CD4-positive, alpha-beta T cell treated with Interleukin-17A for 4 hours (primary cell): ENCODE data around the gene SAA1.
"Not testable (repeated sequence)": the region's sequence is repeated elsewhere in the genome, so short reads cannot be mapped to it uniquely, and the experiment has no call there.

Experiments
- DNase-seq: peaks from one replicate; pipeline ENCODE4 v3.0.0-alpha.2; 2020; ENCODE audit warnings: mixed read lengths

The SAA1 gene

DNA sequence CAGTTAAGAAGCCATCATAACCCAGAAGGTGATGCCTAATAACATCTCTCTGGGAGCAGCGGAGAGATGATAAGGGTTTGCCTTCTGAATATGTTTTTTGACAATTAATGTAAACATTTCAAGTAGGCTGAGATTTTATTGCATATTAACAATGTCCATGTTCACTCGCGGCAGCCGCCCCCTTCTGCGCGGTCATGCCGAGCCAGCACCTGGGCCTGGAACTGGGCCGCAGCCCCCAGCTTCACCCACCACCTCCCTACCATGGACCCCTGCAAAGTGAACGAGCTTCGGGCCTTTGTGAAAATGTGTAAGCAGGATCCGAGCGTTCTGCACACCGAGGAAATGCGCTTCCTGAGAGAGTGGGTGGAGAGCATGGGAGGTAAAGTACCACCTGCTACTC, 4.3 kb upstream of the SAA1 start:
- no peak for DNase-seq

DNA sequence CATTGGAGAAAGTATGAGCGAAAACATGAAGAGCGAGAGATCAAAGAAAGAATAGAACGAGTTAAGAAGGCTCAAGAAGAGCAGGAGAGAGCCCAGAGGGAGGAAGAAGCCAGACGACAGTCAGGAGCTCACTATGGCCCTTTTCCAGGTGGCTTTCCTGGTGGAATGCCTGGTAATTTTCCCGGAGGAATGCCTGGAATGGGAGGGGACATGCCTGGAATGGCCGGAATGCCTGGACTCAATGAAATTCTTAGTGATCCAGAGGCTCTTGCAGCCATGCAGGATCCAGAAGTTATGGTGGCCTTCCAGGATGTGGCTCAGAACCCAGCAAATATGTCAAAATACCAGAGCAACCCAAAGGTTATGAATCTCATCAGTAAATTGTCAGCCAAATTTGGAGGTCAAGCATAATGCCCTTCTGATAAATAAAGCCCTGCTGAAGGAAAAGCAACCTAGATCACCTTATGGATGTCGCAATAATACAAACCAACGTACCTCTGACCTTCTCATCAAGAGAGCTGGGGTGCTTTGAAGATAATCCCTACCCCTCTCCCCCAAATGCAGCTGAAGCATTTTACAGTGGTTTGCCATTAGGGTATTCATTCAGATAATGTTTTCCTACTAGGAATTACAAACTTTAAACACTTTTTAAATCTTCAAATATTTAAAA, 3.2 kb upstream of the SAA1 start:
- DNase-seq: not testable (repeated sequence)

DNA sequence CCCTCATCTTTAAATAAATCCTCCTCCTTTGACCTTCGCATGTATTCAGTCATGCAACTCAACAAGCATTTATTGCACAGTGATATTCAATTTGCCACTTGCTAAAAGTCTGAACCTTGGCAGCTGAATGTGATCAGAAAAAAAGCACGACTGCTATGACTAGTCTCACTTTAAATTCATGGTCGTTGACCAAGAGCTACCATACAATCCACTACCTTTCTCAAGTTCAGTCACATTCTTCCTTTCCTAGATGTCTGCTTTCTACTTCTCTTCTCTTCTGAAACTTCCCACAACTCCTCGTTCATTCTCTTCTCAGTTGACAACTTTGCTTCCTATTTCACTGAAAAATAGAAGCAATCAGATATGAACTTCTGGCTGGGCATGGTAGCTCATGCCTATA, 2.0 kb upstream of the SAA1 start:
- DNase-seq: no peak

DNA sequence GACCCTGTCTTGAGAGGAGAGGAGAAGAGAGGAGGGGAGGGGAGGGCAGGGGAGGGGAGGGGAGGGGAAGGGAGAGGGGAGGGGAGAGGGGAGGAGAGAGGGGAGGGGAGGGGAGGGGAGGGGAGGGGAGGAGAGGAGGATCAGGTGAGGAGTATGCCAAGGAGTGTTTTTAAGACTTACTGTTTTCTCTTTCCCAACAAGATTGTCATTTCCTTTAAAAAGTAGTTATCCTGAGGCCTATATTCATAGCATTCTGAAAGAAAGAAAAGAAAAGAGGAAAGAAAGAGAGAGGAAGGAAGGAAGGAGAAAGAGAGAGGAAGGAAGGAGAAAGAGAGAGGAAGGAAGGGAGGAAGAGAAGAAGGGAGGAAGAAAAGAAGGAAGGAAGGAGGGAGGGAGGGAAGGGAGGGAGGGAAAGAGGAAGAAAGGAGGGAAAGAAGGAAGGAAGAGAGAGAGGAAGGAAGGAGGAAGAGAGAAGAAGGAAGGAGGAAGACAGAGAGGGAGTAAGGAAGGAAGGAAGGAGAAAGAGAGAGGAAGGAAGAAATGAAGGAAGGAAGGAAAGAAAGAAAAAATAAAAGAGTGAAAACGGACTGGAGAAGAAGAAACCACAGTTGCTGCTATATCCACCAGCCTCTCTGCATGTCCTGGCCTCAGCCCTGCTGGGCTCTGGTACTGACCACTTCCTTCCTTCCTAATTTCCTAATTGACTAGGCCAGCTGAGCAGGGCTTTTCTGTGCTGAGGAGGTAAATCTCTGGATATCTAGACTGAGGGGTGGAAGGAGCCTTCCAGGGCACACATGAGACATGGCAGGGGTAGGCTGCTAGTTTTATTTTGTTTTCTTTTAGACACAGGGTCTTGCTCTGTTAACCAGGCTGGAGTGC, 1.1 kb upstream of the SAA1 start:
- no peak for DNase-seq

GRCh38 chr11:18267335-18268133, 1.5 kb downstream of the SAA1 start:
- not testable (repeated sequence) for DNase-seq

DNA sequence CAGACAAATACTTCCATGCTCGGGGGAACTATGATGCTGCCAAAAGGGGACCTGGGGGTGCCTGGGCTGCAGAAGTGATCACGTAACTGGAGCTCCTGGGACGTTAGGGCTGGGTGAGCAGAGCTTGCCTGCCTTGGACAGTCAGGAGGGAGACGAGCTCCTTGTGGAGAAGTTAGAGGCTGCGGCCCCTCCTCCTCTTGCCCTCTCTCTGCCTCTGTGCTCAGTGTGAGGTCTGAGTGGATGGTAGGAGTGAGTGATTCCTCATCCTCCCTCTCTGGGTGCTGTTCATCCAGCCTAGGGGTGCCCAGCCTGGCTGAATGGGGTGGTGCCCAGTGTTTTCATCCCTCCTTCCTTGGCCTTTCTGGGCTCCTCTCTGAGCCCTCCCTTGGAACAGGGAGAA, 3.2 kb downstream of the SAA1 start:
- not testable (repeated sequence) for DNase-seq

GRCh38 chr11:18270102-18270501, 4.0 kb downstream of the SAA1 start:
- no peak for DNase-seq

- no peak for DNase-seq
Observed at GRCh38 chr11:18271206-18271605, 5.1 kb downstream of the SAA1 start.

GRCh38 chr11:18277565-18278271, 11.7 kb downstream of the SAA1 start:
- DNase-seq: no peak

DNA sequence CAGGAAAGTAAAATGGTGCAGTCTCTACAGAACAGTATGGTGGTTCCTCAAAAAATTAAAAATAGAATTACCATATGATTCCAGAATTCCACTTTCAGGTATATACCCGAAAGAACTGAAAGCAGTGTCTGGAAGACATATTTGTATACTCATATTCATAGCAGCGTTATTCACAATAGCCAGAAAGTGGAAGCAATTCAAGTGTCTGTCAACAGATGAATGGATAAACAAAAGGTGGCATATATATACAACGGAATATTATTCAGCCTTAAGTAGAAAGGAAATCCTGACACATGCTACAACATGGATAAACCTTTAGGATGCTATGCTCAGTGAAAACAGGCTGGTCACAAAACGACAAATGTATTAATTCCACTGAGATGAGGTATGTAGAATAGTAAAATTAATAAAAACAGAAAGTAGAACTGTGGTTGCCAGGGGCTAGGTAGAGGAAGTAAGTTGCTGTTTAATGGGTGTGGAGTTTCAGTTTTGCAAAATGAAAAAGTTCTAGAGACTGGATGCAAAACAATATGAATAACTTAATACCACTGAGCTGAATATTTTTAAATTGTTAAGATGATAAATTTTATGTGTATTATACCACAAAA, 14.5 kb downstream of the SAA1 start:
- DNase-seq: no peak

- DNase-seq: no peak
Observed at GRCh38 chr11:18282626-18283025, 16.6 kb downstream of the SAA1 start.

DNA sequence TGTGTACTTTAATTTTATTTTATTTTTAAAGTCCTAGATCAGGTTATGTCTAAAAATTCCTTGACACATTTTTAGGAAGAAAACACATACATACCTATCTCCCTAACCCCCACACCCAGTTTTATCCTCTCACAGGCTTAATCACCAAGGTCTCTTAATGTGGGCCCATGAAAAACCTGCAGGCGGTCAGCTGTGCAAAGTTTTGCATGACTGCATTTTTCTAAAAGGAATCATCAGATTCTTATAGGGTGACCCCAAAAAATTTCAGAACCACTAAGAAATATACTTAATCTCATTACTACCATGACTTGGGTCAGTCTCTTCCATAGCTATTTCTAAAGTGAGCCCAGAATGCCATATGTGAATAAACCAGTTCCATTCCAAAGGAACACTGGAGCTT, 19.8 kb downstream of the SAA1 start:
- no peak for DNase-seq

DNA sequence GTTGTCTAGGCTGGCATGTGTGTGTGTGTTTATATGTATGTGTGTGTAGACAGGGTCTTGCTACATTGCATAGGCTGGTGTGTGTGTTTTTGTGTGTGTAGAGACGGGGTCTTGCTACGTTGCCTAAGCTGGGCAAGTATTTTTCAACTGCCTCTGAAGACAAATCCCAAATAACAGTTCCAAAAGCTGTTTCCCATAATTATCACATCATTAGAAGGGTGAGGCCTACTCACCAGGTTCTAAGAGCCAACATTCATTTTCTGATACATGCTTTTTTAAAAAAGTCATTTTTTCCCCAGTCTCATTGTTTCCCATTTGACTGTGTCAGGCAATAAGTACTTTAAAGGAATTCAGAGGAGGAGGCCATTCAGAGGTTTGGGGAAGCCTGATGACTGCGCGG, 22.8 kb downstream of the SAA1 start:
- DNase-seq: no peak

- DNase-seq: no peak
Observed at GRCh38 chr11:18294862-18295261, 28.8 kb downstream of the SAA1 start.

- DNase-seq: no peak
Observed at GRCh38 chr11:18295316-18295715, 29.3 kb downstream of the SAA1 start.

GRCh38 chr11:18299721-18300120, 33.7 kb downstream of the SAA1 start:
- DNase-seq: no peak

DNA sequence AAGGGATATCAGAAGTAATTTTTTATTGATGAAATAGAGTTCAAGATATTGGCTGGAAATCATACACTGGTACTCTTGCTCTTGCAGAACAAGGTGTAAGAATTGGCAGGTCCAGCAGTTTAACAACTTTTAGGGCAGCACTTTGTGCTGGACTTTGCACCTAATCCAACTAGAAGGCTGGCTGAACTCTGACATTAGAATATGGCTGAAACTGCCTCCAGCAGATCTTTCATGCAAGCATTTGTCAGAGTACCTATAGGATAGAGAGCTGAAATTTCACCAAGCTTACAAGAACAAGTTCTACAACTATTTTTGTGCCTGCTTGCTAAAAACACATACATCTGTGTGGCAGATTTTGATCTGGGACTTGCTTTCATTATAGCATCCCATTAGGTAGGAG, 38.7 kb downstream of the SAA1 start:
- no peak for DNase-seq

DNA sequence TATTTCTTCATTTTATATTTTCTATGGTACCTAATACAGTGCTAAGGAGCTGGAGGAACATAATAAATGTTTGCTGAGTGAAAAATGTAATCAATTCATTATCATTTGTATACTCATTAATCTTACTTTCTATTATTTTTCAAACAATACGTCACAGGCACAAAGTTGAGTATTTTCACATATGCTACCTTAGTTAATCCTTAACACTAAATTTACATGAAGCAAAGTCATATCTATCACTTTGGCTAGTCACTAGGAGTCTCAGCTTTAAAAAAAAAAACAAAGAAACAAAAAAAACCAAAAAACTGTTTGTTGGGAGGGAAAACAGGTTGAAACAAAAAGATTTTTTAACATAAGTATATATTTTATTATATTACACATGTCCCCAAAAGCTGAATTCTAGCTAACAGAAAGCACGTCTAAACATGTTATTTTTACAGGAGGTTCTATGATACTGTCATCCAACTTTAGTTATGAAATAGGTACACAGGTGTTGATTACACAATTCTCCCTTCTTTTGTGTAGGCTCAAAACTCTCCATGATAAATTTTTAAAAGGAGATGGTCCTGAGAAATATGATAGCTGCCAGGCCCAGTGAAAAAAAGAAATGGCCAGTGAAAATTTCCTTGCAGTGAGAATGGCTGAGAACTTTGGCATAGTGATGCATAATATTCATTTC, 41.5 kb downstream of the SAA1 start:
- no peak for DNase-seq

DNA sequence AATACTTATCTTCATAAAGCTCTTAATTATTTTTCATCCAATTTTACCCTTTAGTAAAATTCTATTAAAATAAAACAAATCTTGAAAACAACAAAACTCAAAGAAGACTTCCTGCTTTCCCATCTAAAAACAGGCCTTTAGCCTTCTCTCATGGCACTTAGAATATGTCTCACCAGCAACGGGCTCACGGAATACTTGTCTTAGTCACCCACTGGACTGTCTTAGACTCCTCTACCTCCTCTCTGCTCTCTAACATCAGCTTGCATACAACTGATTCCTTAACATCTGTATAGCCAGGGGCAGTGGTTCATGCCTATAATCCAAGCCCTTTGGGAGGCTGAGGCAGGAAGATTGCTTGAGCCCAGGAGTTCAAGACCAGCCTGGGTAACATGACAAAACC, 42.2 kb downstream of the SAA1 start:
- no peak for DNase-seq

DNA sequence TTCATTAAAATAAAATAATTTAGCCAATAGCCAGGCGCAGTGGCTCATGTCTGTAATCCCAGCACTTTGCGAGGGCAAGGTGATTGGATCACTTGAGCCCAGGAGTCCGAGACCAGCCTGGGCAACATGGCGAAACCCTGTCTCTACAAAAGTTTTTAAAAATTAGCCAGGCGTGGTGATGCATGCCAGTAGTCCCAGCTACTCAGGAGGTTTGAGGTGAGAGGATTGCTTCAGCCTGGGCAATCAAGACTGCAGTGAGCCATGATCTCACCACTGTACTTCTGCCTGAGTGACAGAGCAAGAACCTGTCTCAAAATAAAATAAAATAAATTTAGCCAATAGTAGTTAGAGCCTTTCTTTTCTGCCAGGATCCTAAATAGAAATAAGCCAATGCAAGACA, 43.6 kb downstream of the SAA1 start:
- no peak for DNase-seq

GRCh38 chr11:18310800-18311340, 44.8 kb downstream of the SAA1 start:
- DNase-seq: no peak

DNA sequence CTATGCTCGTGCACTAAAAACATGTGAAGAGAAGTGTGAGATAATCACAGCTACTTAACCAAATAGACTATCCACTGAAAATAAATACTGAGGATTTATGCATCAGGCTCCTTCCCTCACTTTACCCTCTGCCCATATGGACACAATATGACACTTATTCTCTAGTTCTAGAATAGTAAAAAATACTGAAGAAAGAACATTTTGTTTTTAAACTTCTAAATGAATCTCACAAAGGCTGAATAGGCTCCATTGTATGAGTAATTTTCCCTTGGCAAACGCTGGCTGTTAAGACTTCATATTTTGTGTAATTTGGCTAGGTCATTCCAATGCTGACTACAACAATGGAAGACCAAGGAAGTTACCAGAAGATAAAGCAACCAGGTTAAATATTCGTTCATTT, 45.9 kb downstream of the SAA1 start:
- no peak for DNase-seq
